Erythroblast (primary cell): Measurements from ENCODE around the gene DUSP16.
A peak's percentile ranks its signal among the peaks of the same experiment; 100 is the strongest.
"Not testable (repeated sequence)": the region's sequence is repeated elsewhere in the genome, so short reads cannot be mapped to it uniquely, and the experiment has no call there.

Experiments used
- DNase-seq, 2 experiments: peaks; one replicate each; lab custom pipeline; 2025; lab: John Stamatoyannopoulos, UW
- GATA1 ChIP-seq: IDR thresholded peaks from 2 replicates; pipeline ENCODE4 v1.6.1; 2011; ENCODE audit warnings: low read depth, mild to moderate bottlenecking, control low read depth, low read length, moderate library complexity
- POLR2A ChIP-seq: IDR thresholded peaks from 2 replicates; pipeline ENCODE4 v1.6.1; 2011; ENCODE audit warnings: mild to moderate bottlenecking, low read length

The DUSP16 gene, protein sequence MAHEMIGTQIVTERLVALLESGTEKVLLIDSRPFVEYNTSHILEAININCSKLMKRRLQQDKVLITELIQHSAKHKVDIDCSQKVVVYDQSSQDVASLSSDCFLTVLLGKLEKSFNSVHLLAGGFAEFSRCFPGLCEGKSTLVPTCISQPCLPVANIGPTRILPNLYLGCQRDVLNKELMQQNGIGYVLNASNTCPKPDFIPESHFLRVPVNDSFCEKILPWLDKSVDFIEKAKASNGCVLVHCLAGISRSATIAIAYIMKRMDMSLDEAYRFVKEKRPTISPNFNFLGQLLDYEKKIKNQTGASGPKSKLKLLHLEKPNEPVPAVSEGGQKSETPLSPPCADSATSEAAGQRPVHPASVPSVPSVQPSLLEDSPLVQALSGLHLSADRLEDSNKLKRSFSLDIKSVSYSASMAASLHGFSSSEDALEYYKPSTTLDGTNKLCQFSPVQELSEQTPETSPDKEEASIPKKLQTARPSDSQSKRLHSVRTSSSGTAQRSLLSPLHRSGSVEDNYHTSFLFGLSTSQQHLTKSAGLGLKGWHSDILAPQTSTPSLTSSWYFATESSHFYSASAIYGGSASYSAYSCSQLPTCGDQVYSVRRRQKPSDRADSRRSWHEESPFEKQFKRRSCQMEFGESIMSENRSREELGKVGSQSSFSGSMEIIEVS

GRCh38 chr12:12562585-12563261 lies at the start of gene DUSP16:
Gene DUSP16 (minus strand): TSS chr12:12562863. CDS start chr12:12521098, 41,765 bp downstream.
- peak; percentile 87 to 93 for DNase-seq

DNA sequence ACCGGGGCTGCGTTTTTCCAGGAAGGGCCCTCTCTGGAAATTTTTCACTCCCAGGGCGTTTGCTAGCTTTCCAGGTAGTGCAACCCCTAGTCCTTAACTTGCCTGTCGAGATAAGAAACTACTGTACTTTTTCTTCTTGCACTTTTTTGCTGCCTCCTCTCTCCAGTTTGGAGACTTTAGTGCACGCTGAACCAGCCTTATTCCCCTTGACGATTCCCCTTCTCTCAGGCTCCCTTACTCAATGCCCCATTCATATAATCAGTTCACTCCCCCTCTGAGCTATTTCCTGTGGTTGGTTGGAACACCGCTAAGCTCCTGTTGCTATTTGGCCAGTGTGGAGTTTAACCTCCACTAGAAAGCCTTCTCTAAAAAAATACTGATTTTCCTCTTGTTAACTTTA lies 49.7 kb upstream of the DUSP16 start:
- DNase-seq = peak in 1 of 2 experiments; percentile 44
- no peak for TF ChIP-seq POLR2A
- no peak for TF ChIP-seq GATA1

More at GRCh38 chr12:12562585-12563261, at the start of gene DUSP16:
- TF ChIP-seq POLR2A (peak; percentile 46), GATA1 (no peak)

DNA sequence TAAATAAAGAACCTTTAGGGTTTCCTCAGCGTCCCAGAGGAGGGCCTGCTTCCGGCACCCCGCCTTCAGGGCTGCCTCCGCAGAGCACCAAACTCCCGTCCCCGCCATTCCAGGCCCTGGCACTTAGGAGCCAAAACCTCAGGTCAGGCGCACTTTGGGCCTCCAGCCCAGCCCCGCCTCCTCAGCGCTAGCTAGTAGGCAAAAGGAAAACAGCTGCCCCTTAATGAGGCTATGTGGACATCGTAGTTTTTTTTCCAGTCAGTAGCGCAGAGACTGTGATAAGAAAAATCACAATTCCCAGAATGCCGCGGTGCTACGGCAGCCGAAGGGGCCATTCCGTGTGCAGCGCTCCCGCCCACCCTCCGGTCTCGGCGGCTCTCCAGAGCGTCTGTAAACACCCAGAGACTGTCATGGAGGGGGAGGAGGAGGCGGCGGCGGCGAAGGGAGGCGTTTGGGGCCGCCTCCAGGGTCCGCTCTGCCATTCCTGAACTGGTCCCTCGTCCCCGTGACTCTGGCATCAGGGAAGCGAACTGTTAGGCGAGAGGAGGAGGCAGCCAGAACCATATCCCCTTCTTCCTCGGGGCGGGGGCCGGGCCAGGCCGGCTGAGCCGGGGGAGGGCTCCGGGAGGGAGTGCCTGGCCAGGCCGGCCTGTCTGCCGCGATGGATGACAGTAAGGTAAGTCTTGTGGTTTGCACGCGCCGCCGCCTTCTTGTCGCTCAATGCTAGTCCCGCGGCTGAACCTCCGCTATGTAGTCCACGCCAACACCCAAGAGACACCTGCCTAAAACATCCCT lies 49.0 kb upstream of the DUSP16 start, which contains the start of gene CREBL2:
Gene CREBL2 (plus strand): TSS at position 365 of the 795 bp plus-strand sequence. CDS start 297 bp downstream, at position 662.
- TF ChIP-seq GATA1 (no peak), POLR2A (peak; percentile 84)
- peak; percentile 97 for DNase-seq

DNA sequence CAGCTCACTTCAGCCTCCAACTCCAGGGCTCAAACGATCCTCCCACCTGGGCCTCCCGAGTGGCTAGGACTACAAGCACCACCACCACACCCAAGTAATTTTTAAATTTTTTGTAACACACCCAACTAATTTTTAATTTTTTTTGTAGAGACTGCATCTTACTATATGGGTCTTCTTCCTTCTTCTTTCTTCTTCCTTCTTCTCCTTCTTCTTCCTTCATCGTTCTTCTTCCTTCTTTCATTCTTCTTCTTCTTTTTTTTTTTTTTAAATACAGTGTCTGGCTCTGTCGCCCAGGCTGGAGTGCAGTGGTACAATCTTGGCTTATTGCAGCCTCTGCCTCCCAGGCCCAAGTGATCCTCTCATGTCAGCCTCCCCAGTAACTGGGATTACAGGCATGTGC lies 48.0 kb upstream of the DUSP16 start:
- TF ChIP-seq GATA1 (no peak), POLR2A (no peak)
- DNase-seq = no peak

DNA sequence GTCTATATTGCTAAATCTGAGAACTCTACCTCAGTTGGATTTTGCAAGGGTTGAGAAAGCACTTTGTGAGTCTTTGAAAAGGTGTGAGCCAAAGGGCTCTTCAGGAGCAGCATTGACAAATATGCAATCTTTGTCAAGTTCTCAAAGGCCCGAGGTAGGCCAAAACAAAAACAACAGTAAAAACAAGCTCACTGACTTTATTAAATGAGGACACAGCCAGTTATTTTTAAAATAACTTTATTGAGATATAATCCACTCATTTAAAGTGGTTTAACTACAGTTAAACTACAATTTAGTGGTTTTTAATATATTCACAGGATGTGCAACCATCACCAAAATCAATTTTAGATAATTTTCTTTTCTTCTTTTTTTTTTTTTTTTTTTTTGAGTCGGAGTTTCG lies 47.0 kb upstream of the DUSP16 start:
- no peak for DNase-seq
- no peak for TF ChIP-seq GATA1
- no peak for TF ChIP-seq POLR2A

- DNase-seq = peak; percentile 8 to 12
- TF ChIP-seq POLR2A = no peak
- TF ChIP-seq GATA1 = no peak
Measured at GRCh38 chr12:12608557-12608957, 45.9 kb upstream of the DUSP16 start.

DNA sequence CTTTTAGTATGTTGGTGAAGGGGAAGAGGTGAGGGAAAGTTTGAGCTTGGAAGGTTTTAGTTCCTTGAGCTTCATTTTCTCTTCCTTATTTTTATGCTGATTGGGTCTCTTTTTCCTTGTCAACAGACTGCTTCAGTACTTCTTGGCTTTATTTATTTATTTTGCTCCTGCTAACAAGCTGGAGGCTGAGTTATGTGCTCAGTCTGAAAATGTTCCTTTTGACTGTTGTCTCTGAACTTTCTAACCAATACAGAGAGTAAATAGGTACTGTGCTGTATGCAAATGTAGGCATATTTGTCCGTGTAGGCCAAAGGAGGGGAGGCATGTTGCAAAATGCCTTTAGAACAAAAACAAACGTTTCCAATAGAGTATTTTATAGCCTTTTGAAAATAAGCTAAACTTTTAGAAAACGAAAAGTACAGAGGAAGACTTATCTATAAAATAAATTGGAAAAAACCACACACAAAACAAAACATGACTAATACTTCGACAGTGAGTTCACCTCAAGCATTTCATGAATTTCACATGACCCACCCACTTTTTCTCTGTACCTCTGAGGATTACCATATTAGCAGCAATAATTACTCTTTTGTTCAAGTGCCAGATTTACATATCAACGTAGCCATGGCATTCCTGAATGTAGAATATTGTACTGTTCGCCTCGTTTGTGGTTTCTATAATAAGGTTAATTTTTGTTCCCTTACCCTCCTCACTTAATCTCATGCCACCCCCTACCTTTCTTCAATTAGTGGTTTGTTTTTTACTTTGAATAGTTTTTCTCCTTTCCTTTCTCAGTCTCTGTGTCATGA lies 44.3 kb upstream of the DUSP16 start:
- DNase-seq = no peak
- TF ChIP-seq GATA1 (no peak), POLR2A (no peak)

GRCh38 chr12:12604740-12605139 lies 42.1 kb upstream of the DUSP16 start:
- no peak for TF ChIP-seq POLR2A
- no peak for TF ChIP-seq GATA1
- DNase-seq = no peak

- TF ChIP-seq GATA1 (no peak), POLR2A (no peak)
- DNase-seq = no peak
Measured at GRCh38 chr12:12600659-12601058, 38.0 kb upstream of the DUSP16 start.

DNA sequence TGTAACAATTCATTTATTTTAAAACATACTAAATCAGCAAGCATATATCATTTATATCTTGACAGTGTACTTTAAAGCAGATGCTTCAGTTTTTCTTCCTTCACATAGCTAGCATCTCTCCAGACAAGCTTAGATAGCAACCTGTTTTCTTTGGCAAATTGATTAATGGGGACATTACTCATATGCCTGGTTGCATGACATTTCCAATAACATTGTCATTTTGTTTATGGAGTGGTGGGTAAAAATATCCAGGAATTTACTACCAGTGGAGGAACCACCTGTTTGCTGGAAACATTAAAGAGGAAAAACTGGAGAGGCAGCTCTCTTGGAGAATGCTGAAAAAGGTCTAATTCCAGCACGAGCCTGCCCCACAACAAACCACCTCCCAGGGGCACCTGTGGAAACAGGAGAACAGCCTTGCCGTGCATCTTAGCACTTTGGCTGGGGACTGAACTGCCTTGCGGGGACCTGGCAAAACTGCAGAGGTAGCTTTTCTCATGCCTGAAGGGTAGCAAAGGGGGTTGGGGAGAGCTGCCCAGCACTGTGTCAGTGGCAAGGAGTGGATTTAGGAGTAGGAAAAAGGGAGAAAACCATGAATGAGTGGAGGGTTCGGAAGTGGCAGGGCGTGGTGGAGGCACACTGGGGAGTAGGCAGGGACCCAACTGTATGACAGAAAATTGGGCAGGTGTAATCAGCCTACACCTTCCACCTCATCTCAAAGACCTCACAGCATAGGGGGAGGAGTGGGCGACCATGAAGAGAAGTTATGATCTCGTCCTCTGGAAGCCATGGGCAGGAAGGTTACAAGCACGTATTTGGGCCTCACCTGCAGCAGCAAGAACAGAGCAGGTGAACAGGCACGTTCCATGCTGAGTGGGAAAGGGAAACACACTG lies 37.3 kb upstream of the DUSP16 start:
- TF ChIP-seq POLR2A = no peak
- DNase-seq = no peak

DNA sequence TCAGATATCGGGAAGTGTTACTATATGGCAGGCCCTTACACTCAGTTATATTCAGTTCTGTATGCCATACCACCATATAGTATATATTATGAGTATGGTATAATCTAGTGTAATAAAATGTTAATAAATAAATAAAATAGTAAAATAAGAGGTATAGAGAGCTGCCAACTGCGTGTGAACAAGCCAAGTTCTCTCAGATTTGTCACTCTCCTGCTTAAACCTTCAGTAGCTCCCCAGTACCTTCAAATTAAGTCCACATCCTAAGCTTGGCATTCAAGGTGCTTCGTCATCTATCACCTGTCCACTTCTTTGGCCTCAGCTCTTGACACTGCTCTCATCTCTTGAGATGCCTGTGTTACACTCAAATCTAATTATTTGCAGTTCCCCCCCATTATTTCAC lies 36.2 kb upstream of the DUSP16 start:
- no peak for TF ChIP-seq GATA1
- no peak for TF ChIP-seq POLR2A
- no peak for DNase-seq

DNA sequence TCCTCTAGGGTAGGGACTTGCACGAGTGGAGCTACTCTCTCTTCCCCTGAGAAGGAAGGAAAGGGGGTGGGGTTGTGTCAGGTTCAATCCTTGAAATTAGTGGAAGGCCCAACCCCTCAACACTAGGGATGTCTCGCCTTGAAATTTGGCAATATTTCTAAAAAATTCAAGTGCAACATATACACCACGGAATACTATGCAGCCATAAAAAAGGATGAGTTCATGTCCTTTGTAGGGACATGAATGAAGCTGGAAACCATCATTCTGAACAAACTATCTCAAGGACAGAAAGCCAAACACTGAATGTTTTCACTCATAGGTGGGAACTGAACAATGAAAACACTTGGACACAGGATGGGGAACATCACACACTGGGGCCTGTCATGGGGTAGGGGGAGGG lies 33.9 kb upstream of the DUSP16 start:
- DNase-seq = not testable (repeated sequence)

GRCh38 chr12:12595929-12596328 lies 33.3 kb upstream of the DUSP16 start:
- DNase-seq = not testable (repeated sequence)
